ENCODE measurements around the gene SYTL4. TPM values are rescaled to one million over a fixed set of nuclear protein-coding genes. Genes with fewer than 3 reads are reported as not detected.

The SYTL4 gene
- total and polyA plus RNA-seq, 2 of the 8 experiments (the other 6 are each of a cell fraction or from before 2014, with no cell fraction given) = 0.11 TPM

GRCh38 chrX:100642290-100642689 lies 89.6 kb downstream of the SYTL4 start (continued):
- no peak for TF ChIP-seq CHD7 (IDR thresholded peaks at IDR 0.05; ENCODE audit: insufficient replicate concordance, low read length)
- no peak for TF ChIP-seq MAFK (IDR thresholded peaks at IDR 0.05; ENCODE audit: low read depth, low read length)
- TF ChIP-seq SIRT6 (IDR thresholded peaks at IDR 0.05; ENCODE audit: low read length) = no peak
- no peak for TF ChIP-seq MAX (IDR thresholded peaks at IDR 0.05)
- TF ChIP-seq CREB1 (IDR thresholded peaks at IDR 0.05) = no peak
- no peak for TF ChIP-seq POU5F1 (IDR thresholded peaks at IDR 0.05; ENCODE audit: low read depth, low read length)
- TF ChIP-seq JUN (IDR thresholded peaks at IDR 0.05; ENCODE audit: low read depth, low read length) = no peak
- no peak for TF ChIP-seq TAF7 (optimal IDR thresholded peaks at IDR 0.05; ENCODE audit: borderline replicate concordance, low read depth, low read length)
- no peak for TF ChIP-seq BRCA1 (IDR thresholded peaks at IDR 0.05; ENCODE audit: low read depth, low read length)
- TF ChIP-seq BACH1 (IDR thresholded peaks at IDR 0.05; ENCODE audit: low read length) = no peak
- TF ChIP-seq PHF8 (conservative IDR thresholded peaks at IDR 0.05; ENCODE audit: low read depth, low read length) = no peak
- TF ChIP-seq SUZ12 (IDR thresholded peaks at IDR 0.05; ENCODE audit: low read length) = no peak
